ENCODE data around the gene SLC22A3.

DNA sequence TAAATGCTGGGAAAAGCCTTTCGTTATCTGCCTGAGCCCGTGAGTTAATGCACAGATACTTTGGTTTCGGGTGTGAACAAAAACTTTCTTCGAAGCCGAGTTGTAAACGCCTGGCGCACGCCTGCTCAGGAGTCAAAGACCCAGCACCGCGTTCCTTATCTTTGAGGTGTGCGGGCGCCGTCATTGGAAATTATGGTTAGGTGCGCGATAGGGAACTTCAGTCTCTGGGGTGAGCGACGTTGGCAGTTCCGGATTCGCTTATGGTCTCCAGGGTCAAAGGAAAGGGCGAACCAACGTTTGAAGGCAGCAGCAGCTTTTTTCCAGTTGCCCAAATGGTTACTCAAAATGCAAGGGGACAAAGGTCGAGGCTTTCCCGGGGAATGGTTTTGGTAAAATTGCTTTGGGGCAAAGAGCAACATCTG lies 853 bp downstream of the SLC22A3 start:
- TF ChIP-seq YY1 (IDR thresholded peaks at IDR 0.05; ENCODE audit: insufficient read depth, insufficient read length), result no peak
- TF ChIP-seq SUZ12 (IDR thresholded peaks at IDR 0.05; ENCODE audit: extremely low read depth, insufficient read depth, insufficient read length), result no peak
- TF ChIP-seq ZNF274 (IDR thresholded peaks at IDR 0.05; ENCODE audit: low read depth, low read length), result no peak
